SK-N-SH (cell line): ENCODE measurements around the gene PRRC2B.

Experiments
- CTCF ChIP-seq: fragments of 200-600 bp; sonication (generic); IDR thresholded peaks from 2 replicates; pipeline ENCODE4 v1.6.1; 2017; ENCODE audit warnings: antibody characterized with exemption, mild to moderate bottlenecking, moderate library complexity
- EP300 ChIP-seq, 2 experiments: IDR thresholded peaks; 2 replicates each; pipeline versions ENCODE4 v1.4.0 to v1.6.1; 2012; ENCODE audit warnings: borderline replicate concordance in 1 of 2, low read depth in 1 of 2, low read length in 1 of 2
- EZH2phosphoT487 ChIP-seq: fragments of 200-600 bp; sonication (generic); IDR thresholded peaks from 2 replicates; pipeline ENCODE4 v1.6.1; 2017; ENCODE audit warnings: low read depth, mixed run types, mild to moderate bottlenecking, antibody characterized with exemption, moderate library complexity, borderline replicate concordance
- GABPA ChIP-seq: IDR thresholded peaks from 2 replicates; pipeline ENCODE4 v1.4.0; 2012; ENCODE audit warnings: low read depth, mild to moderate bottlenecking
- MXI1 ChIP-seq: IDR thresholded peaks from 2 replicates; pipeline ENCODE4 v1.6.1; 2012; ENCODE audit warnings: mild to moderate bottlenecking, low read depth, low read length, improper control_type of control experiment
- NRF1 ChIP-seq: IDR thresholded peaks from 2 replicates; pipeline ENCODE4 v1.6.1; 2012; ENCODE audit warnings: low read depth, mild to moderate bottlenecking, low read length
- TEAD4 ChIP-seq: IDR thresholded peaks from 2 replicates; pipeline ENCODE4 v1.4.0; 2012; ENCODE audit warnings: mild to moderate bottlenecking, borderline replicate concordance; ENCODE audit not compliant: insufficient read depth
- TF ChIP-seq, protein P1 (sequence below): IDR thresholded peaks from 2 replicates; pipeline ENCODE4; 2012

GRCh38 chr9:131441441-131441840 lies 47.6 kb downstream of the PRRC2B start:
- TF ChIP-seq CTCF: no peak
- TF ChIP-seq EZH2phosphoT487: no peak
- TF ChIP-seq, protein P1, sequence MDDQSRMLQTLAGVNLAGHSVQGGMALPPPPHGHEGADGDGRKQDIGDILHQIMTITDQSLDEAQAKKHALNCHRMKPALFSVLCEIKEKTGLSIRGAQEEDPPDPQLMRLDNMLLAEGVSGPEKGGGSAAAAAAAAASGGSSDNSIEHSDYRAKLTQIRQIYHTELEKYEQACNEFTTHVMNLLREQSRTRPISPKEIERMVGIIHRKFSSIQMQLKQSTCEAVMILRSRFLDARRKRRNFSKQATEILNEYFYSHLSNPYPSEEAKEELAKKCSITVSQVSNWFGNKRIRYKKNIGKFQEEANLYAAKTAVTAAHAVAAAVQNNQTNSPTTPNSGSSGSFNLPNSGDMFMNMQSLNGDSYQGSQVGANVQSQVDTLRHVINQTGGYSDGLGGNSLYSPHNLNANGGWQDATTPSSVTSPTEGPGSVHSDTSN: no peak
- TF ChIP-seq EP300 (IDR thresholded peaks at IDR 0.05; ENCODE audit: borderline replicate concordance in 1 of 2, low read depth in 1 of 2, low read length in 1 of 2): no peak
- TF ChIP-seq MXI1: no peak
- no peak for TF ChIP-seq TEAD4
- TF ChIP-seq GABPA: no peak
- no peak for TF ChIP-seq NRF1
